D721Med (cell line): Measurements from ENCODE around the gene PDE8A.

ENCODE experiments used
- DNase-seq: peaks from one replicate; pipeline ENCODE4 v3.0.0; 2011; ENCODE audit warnings: low spot score; ENCODE audit not compliant: insufficient read length
- FAIRE-seq: peaks from 2 replicates; lab custom pipeline; 2011; peaks lifted over from hg19 to GRCh38; lab: Jason Lieb, UNC
- CTCF ChIP-seq: IDR thresholded peaks from 2 replicates; pipeline ENCODE4 v1.5.1; 2012; ENCODE audit warnings: mild to moderate bottlenecking, control low read depth; ENCODE audit not compliant: insufficient read depth; ENCODE audit errors: missing control alignments

The PDE8A gene

GRCh38 chr15:85104584-85104983, 122.9 kb downstream of the PDE8A start:
- TF ChIP-seq CTCF, result no peak

GRCh38 chr15:85108136-85108535, 126.5 kb downstream of the PDE8A start:
- DNase-seq (no peak), FAIRE-seq (no peak)
- TF ChIP-seq CTCF, result no peak

More at GRCh38 chr15:85104584-85104983, 122.9 kb downstream of the PDE8A start:
- FAIRE-seq (no peak), DNase-seq (no peak)

- TF ChIP-seq CTCF, result no peak
- FAIRE-seq (no peak), DNase-seq (no peak)
Measured at GRCh38 chr15:85109333-85109732, 127.7 kb downstream of the PDE8A start.

GRCh38 chr15:85112997-85113396, 131.3 kb downstream of the PDE8A start:
- DNase-seq, result no peak
- TF ChIP-seq CTCF, result no peak
- FAIRE-seq, result no peak

GRCh38 chr15:85114886-85115285, 133.2 kb downstream of the PDE8A start:
- FAIRE-seq (no peak), DNase-seq (no peak)
- no peak for TF ChIP-seq CTCF

GRCh38 chr15:85116066-85116465, 134.4 kb downstream of the PDE8A start:
- TF ChIP-seq CTCF, result no peak
- no peak for DNase-seq
- FAIRE-seq, result no peak

GRCh38 chr15:85116494-85116893, 134.8 kb downstream of the PDE8A start:
- no peak for FAIRE-seq
- no peak for DNase-seq
- TF ChIP-seq CTCF, result no peak
